Type B pancreatic cell (in vitro differentiated cells): Measurements from ENCODE around the gene NOP16. TPM values are rescaled to one million over a fixed set of nuclear protein-coding genes. Genes with fewer than 3 reads are reported as not detected.

Experiments
- DNase-seq: peaks from one replicate; pipeline ENCODE4 v3.0.0; 2021; ENCODE audit warnings: mixed read lengths; ENCODE audit not compliant: unreplicated experiment; ENCODE audit errors: extremely low spot score
- H3K27ac Mint-ChIP-seq: 2 replicates; pipeline ENCODE4 v1.8.0; 2021; ENCODE audit warnings: mild to moderate bottlenecking, mixed read lengths
- H3K27me3 Mint-ChIP-seq: 2 replicates; pipeline ENCODE4 v1.8.0; 2021; ENCODE audit warnings: mixed read lengths
- H3K36me3 Mint-ChIP-seq: 2 replicates; pipeline ENCODE4 v1.8.0; 2021; ENCODE audit warnings: mixed read lengths
- H3K4me1 Mint-ChIP-seq: one replicate; pipeline ENCODE4 v1.8.0; 2021; ENCODE audit warnings: mixed read lengths; ENCODE audit not compliant: unreplicated experiment
- H3K4me3 Mint-ChIP-seq: 2 replicates; pipeline ENCODE4 v1.8.0; 2021; ENCODE audit warnings: mild to moderate bottlenecking, mixed read lengths
- H3K9me3 Mint-ChIP-seq: 2 replicates; pipeline ENCODE4 v1.8.0; 2021; ENCODE audit warnings: mixed read lengths
- total RNA-seq: library from RNA; stranded (reverse); gene quantifications from 2 replicates; pipeline ENCODE4 v1.2.1, GENCODE V29; 2021; ENCODE audit warnings: low replicate concordance
- TF ChIP-seq, protein P1 (sequence below): fragments of 200-600 bp; sonication (generic); conservative IDR thresholded peaks from 2 replicates; pipeline ENCODE4 v1.5.0; 2021; ENCODE audit warnings: antibody characterized with exemption, mild to moderate bottlenecking

The NOP16 gene
- total RNA-seq, 1 donor from 2014 or later = 42.5 TPM

DNA sequence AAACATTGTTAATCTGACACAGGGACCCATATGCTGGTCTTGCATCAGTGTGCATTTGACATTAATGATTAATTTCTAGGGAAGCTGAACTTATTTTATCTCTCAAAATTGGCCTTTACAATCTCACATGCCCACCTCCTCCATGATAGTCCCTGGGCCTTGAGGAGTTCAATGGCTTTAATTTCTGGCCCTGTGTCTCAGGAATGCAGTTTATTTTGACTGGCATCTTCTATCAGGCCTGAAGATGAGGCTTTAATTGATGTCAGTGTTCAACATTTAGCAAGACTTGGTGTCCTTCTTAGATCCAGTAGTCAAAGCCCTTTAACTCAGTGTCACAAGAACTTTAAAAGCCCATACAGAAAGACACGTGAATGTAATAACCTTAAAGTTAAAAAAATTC, 38.5 kb upstream of the NOP16 start:
- no peak overlapping the region for H3K4me3 Mint-ChIP-seq
- H3K27me3 Mint-ChIP-seq = peaks cover 10% of the 10 kb centered on the region

DNA sequence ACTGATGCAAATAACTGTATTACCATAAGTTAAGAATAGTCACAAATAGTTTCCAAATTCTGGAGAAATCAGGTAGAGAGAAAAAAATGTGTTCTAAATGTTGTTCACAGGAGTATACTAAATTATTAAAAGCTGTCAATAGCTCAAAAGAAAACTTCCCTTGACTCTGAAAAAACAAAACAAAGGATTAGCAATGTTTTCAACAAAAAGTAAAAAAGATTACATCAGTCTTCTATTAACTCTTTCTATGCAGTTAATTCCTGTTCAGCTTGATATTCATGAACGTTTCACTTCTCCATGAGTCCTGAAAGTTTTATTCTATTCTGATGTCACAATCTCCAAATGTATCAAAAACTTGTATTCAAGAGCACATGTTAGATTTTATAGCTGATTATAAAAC, 37.4 kb upstream of the NOP16 start:
- TF ChIP-seq, protein P1, sequence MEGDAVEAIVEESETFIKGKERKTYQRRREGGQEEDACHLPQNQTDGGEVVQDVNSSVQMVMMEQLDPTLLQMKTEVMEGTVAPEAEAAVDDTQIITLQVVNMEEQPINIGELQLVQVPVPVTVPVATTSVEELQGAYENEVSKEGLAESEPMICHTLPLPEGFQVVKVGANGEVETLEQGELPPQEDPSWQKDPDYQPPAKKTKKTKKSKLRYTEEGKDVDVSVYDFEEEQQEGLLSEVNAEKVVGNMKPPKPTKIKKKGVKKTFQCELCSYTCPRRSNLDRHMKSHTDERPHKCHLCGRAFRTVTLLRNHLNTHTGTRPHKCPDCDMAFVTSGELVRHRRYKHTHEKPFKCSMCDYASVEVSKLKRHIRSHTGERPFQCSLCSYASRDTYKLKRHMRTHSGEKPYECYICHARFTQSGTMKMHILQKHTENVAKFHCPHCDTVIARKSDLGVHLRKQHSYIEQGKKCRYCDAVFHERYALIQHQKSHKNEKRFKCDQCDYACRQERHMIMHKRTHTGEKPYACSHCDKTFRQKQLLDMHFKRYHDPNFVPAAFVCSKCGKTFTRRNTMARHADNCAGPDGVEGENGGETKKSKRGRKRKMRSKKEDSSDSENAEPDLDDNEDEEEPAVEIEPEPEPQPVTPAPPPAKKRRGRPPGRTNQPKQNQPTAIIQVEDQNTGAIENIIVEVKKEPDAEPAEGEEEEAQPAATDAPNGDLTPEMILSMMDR = no peak
- H3K36me3 Mint-ChIP-seq = no peaks in the 10 kb centered on the region
- H3K27ac Mint-ChIP-seq = no peak overlapping the region
- no peaks in the 10 kb centered on the region for H3K4me1 Mint-ChIP-seq
- H3K4me3 Mint-ChIP-seq = no peak overlapping the region
- H3K9me3 Mint-ChIP-seq = peaks cover 4% of the 10 kb centered on the region
- DNase-seq = no peak
- H3K27me3 Mint-ChIP-seq = peaks cover 9% of the 10 kb centered on the region

More for the DNA sequence above, 38.5 kb upstream of the NOP16 start:
- H3K36me3 Mint-ChIP-seq = no peaks in the 10 kb centered on the region
- H3K9me3 Mint-ChIP-seq = peaks cover 4% of the 10 kb centered on the region
- no peak overlapping the region for H3K27ac Mint-ChIP-seq
- no peak for DNase-seq
- no peaks in the 10 kb centered on the region for H3K4me1 Mint-ChIP-seq
- TF ChIP-seq, protein P1 = no peak

DNA sequence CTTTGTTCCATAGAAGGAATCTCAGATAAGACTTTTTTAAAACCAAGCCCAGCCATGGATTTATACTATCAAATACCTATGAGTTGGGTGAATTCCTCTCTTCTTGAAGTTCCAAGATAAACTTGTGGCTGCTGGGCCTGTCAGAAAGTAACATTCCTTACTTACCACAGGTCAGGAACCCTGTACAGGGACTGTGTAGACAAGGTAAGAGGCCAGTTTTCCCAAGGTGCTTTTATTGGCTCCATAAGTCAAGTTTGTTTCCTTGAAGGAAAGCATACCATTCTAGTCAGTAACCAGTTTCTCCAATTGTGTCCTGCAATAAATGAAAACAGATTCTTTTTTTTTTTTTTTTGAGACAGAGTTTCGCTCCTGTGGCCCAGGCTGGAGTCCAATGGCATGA, 36.7 kb upstream of the NOP16 start:
- Mint-ChIP-seq H3K4me3 (no peak overlapping the region), H3K27ac (no peak overlapping the region)
- TF ChIP-seq, protein P1 = no peak

DNA sequence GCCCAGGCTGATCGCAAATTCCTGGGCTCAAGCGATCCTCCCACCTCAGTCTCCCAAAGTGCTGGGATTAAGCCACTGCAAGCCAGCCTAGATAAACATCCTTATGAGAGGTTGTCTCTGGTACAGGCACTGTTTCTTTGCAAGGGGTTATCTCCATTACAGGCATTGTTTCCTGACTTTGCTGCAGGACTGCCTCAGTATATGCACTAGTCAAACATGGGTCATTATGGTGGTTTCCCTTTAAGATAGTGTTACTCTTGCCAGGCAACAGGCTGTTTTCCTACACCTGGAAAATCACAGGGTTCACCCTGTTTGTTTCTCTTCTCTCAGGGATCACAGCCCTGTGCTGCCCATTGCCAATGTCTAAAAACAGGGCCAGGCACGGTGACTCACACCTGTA, 35.8 kb upstream of the NOP16 start:
- Mint-ChIP-seq H3K4me1 (no peaks in the 10 kb centered on the region), H3K9me3 (peaks cover 4% of the 10 kb centered on the region), H3K27me3 (peaks cover 9% of the 10 kb centered on the region), H3K27ac (no peak overlapping the region), H3K4me3 (no peak overlapping the region), H3K36me3 (no peaks in the 10 kb centered on the region)
- no peak for DNase-seq
- TF ChIP-seq, protein P1 = no peak

More for the DNA sequence above, 36.7 kb upstream of the NOP16 start:
- peaks cover 4% of the 10 kb centered on the region for H3K9me3 Mint-ChIP-seq
- peaks cover 8% of the 10 kb centered on the region for H3K27me3 Mint-ChIP-seq
- no peaks in the 10 kb centered on the region for H3K4me1 Mint-ChIP-seq
- no peak for DNase-seq
- H3K36me3 Mint-ChIP-seq = no peaks in the 10 kb centered on the region

DNA sequence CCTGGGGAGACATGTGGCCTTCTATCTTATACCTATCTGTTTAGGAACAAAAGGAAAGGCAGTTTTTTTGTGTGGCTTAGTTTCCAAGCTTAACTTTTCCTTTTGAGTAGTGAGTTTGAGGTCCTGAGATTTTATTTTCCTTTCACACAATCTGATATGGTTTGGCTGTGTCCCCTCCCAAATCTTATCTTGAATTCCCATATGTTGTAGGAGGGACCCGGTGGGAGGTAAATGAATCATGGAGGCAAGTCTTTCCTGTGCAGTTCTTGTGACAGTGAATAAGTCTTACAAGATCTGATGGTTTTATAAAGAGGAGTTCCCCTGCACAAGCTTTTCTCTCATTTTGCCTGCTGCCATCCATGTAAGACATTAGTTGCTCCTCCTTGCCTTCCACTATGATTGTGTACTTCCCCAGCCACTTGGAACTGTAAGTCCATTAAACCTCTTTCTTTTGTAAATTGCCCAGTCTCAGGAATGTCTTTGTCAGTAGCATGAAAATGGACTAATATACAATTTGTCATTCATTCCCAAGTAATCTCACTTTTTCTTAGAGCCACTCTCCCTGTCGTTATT, 32.7 kb upstream of the NOP16 start:
- TF ChIP-seq, protein P1 = no peak
- no peak overlapping the region for H3K4me3 Mint-ChIP-seq
- H3K36me3 Mint-ChIP-seq = no peaks in the 10 kb centered on the region
- peaks cover 4% of the 10 kb centered on the region for H3K9me3 Mint-ChIP-seq
- DNase-seq = no peak
- peaks cover 7% of the 10 kb centered on the region for H3K4me1 Mint-ChIP-seq
- peaks cover 12% of the 10 kb centered on the region for H3K27me3 Mint-ChIP-seq
- no peak overlapping the region for H3K27ac Mint-ChIP-seq

DNA sequence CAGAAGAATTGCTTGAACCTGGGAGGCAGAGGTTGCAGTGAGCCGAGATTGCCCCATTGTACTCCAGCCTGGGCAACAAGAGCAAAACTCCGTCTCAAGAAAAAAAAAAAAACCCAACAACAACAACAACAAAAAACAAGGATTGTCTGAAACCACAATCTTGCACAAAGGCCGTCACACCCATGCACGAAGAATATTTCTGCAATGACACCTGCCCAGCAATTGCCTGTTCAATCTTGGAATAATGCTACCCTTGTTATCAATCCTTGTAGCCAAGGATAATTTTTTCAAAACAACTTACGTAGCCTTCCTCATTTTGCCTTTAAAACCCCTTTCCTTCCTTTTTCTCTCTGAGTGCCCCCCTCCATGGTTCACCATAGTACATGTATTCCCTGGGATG, 31.7 kb upstream of the NOP16 start:
- TF ChIP-seq, protein P1 = no peak
- Mint-ChIP-seq H3K4me3 (no peak overlapping the region), H3K27ac (no peak overlapping the region), H3K27me3 (peaks cover 12% of the 10 kb centered on the region), H3K36me3 (no peaks in the 10 kb centered on the region), H3K4me1 (peaks cover 10% of the 10 kb centered on the region), H3K9me3 (no peaks in the 10 kb centered on the region)
- no peak for DNase-seq
